ENCODE results near the gene EBF3. TPM values are rescaled to one million over a fixed set of nuclear protein-coding genes. Genes with fewer than 3 reads are reported as not detected.

EBF3 gene
- total RNA-seq, 1 experiment from 2014 or later: not detected

DNA sequence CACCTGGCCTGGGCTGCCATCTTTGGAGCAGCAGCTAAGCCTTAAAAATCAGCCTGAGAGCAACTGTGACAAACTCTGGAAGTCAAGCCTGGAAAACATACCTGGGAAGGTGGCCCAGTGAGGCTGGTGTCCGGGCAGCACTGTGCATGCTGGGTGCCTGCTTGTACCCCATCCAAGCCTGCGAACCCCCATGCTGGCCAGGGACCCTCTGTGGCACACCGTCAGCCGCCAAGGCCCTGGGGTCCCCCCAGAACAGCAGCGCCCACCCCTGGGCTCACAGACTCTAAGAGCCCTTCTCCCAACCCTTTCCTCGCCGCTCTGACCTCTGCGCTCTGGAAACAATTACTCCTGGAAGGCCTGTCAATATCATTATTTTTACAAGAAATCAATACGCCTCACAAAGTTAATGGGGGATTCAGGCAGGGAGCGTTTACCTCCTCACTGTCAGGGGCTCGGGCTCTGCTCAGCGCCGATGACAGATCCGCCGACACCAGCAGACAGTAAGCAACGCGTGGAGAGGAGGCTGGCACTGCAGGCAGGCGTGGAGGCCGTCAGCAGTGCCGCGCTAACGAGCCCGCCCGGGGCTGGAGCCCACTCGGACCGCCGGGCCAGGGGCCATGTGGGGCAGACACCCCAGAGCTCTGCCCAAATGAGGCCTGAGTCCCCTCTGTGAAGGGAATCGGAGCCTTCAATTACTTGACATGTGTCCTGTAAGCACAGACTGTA, 54.4 kb downstream of the EBF3 start:
- no peak overlapping the region for H3K27ac ChIP-seq (ENCODE audit: low read length)
- H3K9me3 ChIP-seq (ENCODE audit: low read length): no peaks in the 10 kb centered on the region
- H3K4me3 ChIP-seq (ENCODE audit: low read length): no peak overlapping the region
- H3K4me1 ChIP-seq (ENCODE audit: insufficient read depth, low read length): no peaks in the 10 kb centered on the region
- H4K20me1 ChIP-seq (ENCODE audit: low read length): no peaks in the 10 kb centered on the region
- no peak for DNase-seq
- no peak for TF ChIP-seq CTCF (conservative IDR thresholded peaks at IDR 0.05; ENCODE audit: low read depth, low read length)
- no peak for TF ChIP-seq EZH2phosphoT487 (IDR thresholded peaks at IDR 0.05; ENCODE audit: borderline replicate concordance, low read length)
- no peak for TF ChIP-seq EZH2 (IDR thresholded peaks at IDR 0.05; ENCODE audit: low read length, unreplicated experiment)
- ChIA-PET POLR2A (ENCODE audit: unreplicated experiment) (no interaction called here), CTCF (no interaction called here)
- ATAC-seq: no peak
- no peak overlapping the region for H3K4me2 ChIP-seq (ENCODE audit: low read length)
- peaks cover 21% of the 10 kb centered on the region for H3K27me3 ChIP-seq (ENCODE audit: low read length)
- no peak overlapping the region for H3K9ac ChIP-seq (ENCODE audit: low read length)
- no TSS peak for BruUV-seq (replicated peaks)
- H2AFZ ChIP-seq (ENCODE audit: low read length): no peak overlapping the region
- H3K79me2 ChIP-seq (ENCODE audit: low read length): no peaks in the 10 kb centered on the region
- no peaks in the 10 kb centered on the region for H3K9me2 ChIP-seq (replicated peaks; ENCODE audit: low read length)
- intact Hi-C loops (cut with micrococcal nuclease): no loop called here
- no peaks in the 10 kb centered on the region for H3F3A ChIP-seq (ENCODE audit: low read length, unreplicated experiment)
- no peaks in the 10 kb centered on the region for H3K36me3 ChIP-seq (ENCODE audit: low read depth, low read length)

- Histone ChIP-seq H3K79me2 (ENCODE audit: low read length) (no peaks in the 10 kb centered on the region), H3K27me3 (ENCODE audit: low read length) (peaks cover 21% of the 10 kb centered on the region), H2AFZ (ENCODE audit: low read length) (no peak overlapping the region), H3K4me2 (ENCODE audit: low read length) (no peak overlapping the region), H3K4me3 (ENCODE audit: low read length) (no peak overlapping the region), H3F3A (ENCODE audit: low read length, unreplicated experiment) (no peaks in the 10 kb centered on the region), H3K9me3 (ENCODE audit: low read length) (no peaks in the 10 kb centered on the region), H3K4me1 (ENCODE audit: insufficient read depth, low read length) (no peaks in the 10 kb centered on the region), H3K9me2 (replicated peaks; ENCODE audit: low read length) (no peaks in the 10 kb centered on the region), H4K20me1 (ENCODE audit: low read length) (no peaks in the 10 kb centered on the region), H3K27ac (ENCODE audit: low read length) (no peak overlapping the region), H3K36me3 (ENCODE audit: low read depth, low read length) (no peaks in the 10 kb centered on the region), H3K9ac (ENCODE audit: low read length) (no peak overlapping the region)
- BruUV-seq (replicated peaks): no TSS peak
- ChIA-PET CTCF (no interaction called here), POLR2A (ENCODE audit: unreplicated experiment) (no interaction called here)
- ATAC-seq: no peak
- DNase-seq: no peak
- no peak for TF ChIP-seq CTCF (conservative IDR thresholded peaks at IDR 0.05; ENCODE audit: low read depth, low read length)
- no peak for TF ChIP-seq EZH2 (IDR thresholded peaks at IDR 0.05; ENCODE audit: low read length, unreplicated experiment)
- TF ChIP-seq EZH2phosphoT487 (IDR thresholded peaks at IDR 0.05; ENCODE audit: borderline replicate concordance, low read length): no peak
- intact Hi-C loops (cut with micrococcal nuclease): no loop called here
Measured at GRCh38 chr10:129909080-129909479, 55.0 kb downstream of the EBF3 start.

GRCh38 chr10:129908406-129908805, 55.7 kb downstream of the EBF3 start:
- ATAC-seq: no peak
- Histone ChIP-seq H3F3A (ENCODE audit: low read length, unreplicated experiment) (no peaks in the 10 kb centered on the region), H3K36me3 (ENCODE audit: low read depth, low read length) (no peaks in the 10 kb centered on the region), H3K9me2 (replicated peaks; ENCODE audit: low read length) (no peaks in the 10 kb centered on the region), H3K4me2 (ENCODE audit: low read length) (no peak overlapping the region), H3K79me2 (ENCODE audit: low read length) (no peaks in the 10 kb centered on the region), H3K27ac (ENCODE audit: low read length) (no peak overlapping the region), H3K4me3 (ENCODE audit: low read length) (no peak overlapping the region), H3K9ac (ENCODE audit: low read length) (no peak overlapping the region), H2AFZ (ENCODE audit: low read length) (no peak overlapping the region), H3K27me3 (ENCODE audit: low read length) (peaks cover 21% of the 10 kb centered on the region), H3K4me1 (ENCODE audit: insufficient read depth, low read length) (no peaks in the 10 kb centered on the region), H3K9me3 (ENCODE audit: low read length) (no peaks in the 10 kb centered on the region), H4K20me1 (ENCODE audit: low read length) (no peaks in the 10 kb centered on the region)
- ChIA-PET CTCF (no interaction called here), POLR2A (ENCODE audit: unreplicated experiment) (interaction anchor here (0.5 kb wide), 1 partner anchor 10 kb away, joined by 3 read pairs; no protein-coding TSS in a partner anchor)
- TF ChIP-seq EZH2 (IDR thresholded peaks at IDR 0.05; ENCODE audit: low read length, unreplicated experiment) (no peak), EZH2phosphoT487 (IDR thresholded peaks at IDR 0.05; ENCODE audit: borderline replicate concordance, low read length) (no peak), CTCF (conservative IDR thresholded peaks at IDR 0.05; ENCODE audit: low read depth, low read length) (no peak)
- intact Hi-C loops (cut with micrococcal nuclease): no loop called here
- DNase-seq: no peak
- BruUV-seq (replicated peaks): no TSS peak
